Adipocyte (in vitro differentiated cells): ENCODE measurements around the gene KIAA0408.
"Not testable (repeated sequence)": the region's sequence is repeated elsewhere in the genome, so short reads cannot be mapped to it uniquely, and the experiment has no call there.

Experiments used
- DNase-seq: peaks from one replicate; pipeline ENCODE4 v3.0.0-alpha.2; 2015; ENCODE audit warnings: low read depth
- H3K27me3 ChIP-seq: replicated peaks from 2 replicates; pipeline ENCODE4 v1.7.0; 2013; ENCODE audit warnings: mild to moderate bottlenecking, low read length, moderate library complexity; ENCODE audit not compliant: control insufficient read depth, insufficient read depth
- H3K36me3 ChIP-seq: 2 replicates; pipeline ENCODE4 v1.7.0; 2013; ENCODE audit warnings: low read length, mild to moderate bottlenecking, moderate library complexity; ENCODE audit not compliant: control insufficient read depth, insufficient read depth, severe bottlenecking
- H3K4me1 ChIP-seq: 2 replicates; pipeline ENCODE4 v1.7.0; 2013; ENCODE audit warnings: mild to moderate bottlenecking, low read length, moderate library complexity; ENCODE audit not compliant: control insufficient read depth, insufficient read depth
- H3K4me3 ChIP-seq: 2 replicates; pipeline ENCODE4 v1.7.0; 2013; ENCODE audit warnings: mild to moderate bottlenecking, low read length, moderate library complexity
- H3K9ac ChIP-seq: 2 replicates; pipeline ENCODE4 v1.7.0; 2013; ENCODE audit warnings: mild to moderate bottlenecking, low read length, moderate library complexity
- H3K9me3 ChIP-seq: 2 replicates; pipeline ENCODE4 v1.7.0; 2013; ENCODE audit warnings: mild to moderate bottlenecking, low read length, moderate library complexity; ENCODE audit not compliant: control insufficient read depth

The KIAA0408 gene

GRCh38 chr6:127441881-127442280 is 17.3 kb downstream of the KIAA0408 start:
- no peak overlapping the region for H3K9ac ChIP-seq
- H3K27me3 ChIP-seq = no peaks in the 10 kb centered on the region
- peaks cover 16% of the 10 kb centered on the region for H3K36me3 ChIP-seq
- H3K4me3 ChIP-seq = no peak overlapping the region
- no peaks in the 10 kb centered on the region for H3K9me3 ChIP-seq
- peaks cover 5% of the 10 kb centered on the region for H3K4me1 ChIP-seq
- no peak for DNase-seq

- Histone ChIP-seq H3K9ac (no peak overlapping the region), H3K4me1 (no peaks in the 10 kb centered on the region), H3K36me3 (peaks cover 12% of the 10 kb centered on the region), H3K27me3 (no peaks in the 10 kb centered on the region), H3K4me3 (no peak overlapping the region), H3K9me3 (no peaks in the 10 kb centered on the region)
- no peak for DNase-seq
Observed at GRCh38 chr6:127439718-127440117, 19.5 kb downstream of the KIAA0408 start.

- H3K9me3 ChIP-seq = no peaks in the 10 kb centered on the region
- H3K27me3 ChIP-seq = no peaks in the 10 kb centered on the region
- H3K36me3 ChIP-seq = no peaks in the 10 kb centered on the region
- H3K9ac ChIP-seq = no peak overlapping the region
- no peaks in the 10 kb centered on the region for H3K4me1 ChIP-seq
- no peak overlapping the region for H3K4me3 ChIP-seq
- DNase-seq = no peak
Observed at GRCh38 chr6:127436578-127437110, 22.5 kb downstream of the KIAA0408 start.

GRCh38 chr6:127435626-127436220 is 23.5 kb downstream of the KIAA0408 start:
- no peak for DNase-seq
- Histone ChIP-seq H3K27me3 (no peaks in the 10 kb centered on the region), H3K4me3 (no peak overlapping the region), H3K9ac (no peak overlapping the region), H3K9me3 (no peaks in the 10 kb centered on the region), H3K36me3 (no peaks in the 10 kb centered on the region), H3K4me1 (no peaks in the 10 kb centered on the region)

GRCh38 chr6:127434651-127435050 is 24.5 kb downstream of the KIAA0408 start:
- no peak overlapping the region for H3K4me3 ChIP-seq
- no peaks in the 10 kb centered on the region for H3K27me3 ChIP-seq
- H3K9ac ChIP-seq = no peak overlapping the region
- H3K36me3 ChIP-seq = no peaks in the 10 kb centered on the region
- no peaks in the 10 kb centered on the region for H3K9me3 ChIP-seq
- no peak for DNase-seq
- no peaks in the 10 kb centered on the region for H3K4me1 ChIP-seq

- not testable (repeated sequence) for H3K4me3 ChIP-seq, H3K9me3 ChIP-seq, H3K4me1 ChIP-seq, H3K9ac ChIP-seq, H3K36me3 ChIP-seq, H3K27me3 ChIP-seq, DNase-seq
Observed at GRCh38 chr6:127428562-127428961, 30.6 kb downstream of the KIAA0408 start.

- Histone ChIP-seq H3K4me1 (peaks cover 6% of the 10 kb centered on the region), H3K9me3 (no peaks in the 10 kb centered on the region), H3K4me3 (no peak overlapping the region), H3K9ac (no peak overlapping the region), H3K36me3 (no peaks in the 10 kb centered on the region), H3K27me3 (no peaks in the 10 kb centered on the region)
- no peak for DNase-seq
Observed at GRCh38 chr6:127423921-127424320, 35.3 kb downstream of the KIAA0408 start.

- peak overlapping the region; percentile 19 for H3K9ac ChIP-seq
- not testable (repeated sequence) for DNase-seq, H3K4me1 ChIP-seq, H3K36me3 ChIP-seq, H3K9me3 ChIP-seq, H3K27me3 ChIP-seq, H3K4me3 ChIP-seq
Observed at GRCh38 chr6:127421164-127421563, 38.0 kb downstream of the KIAA0408 start.

GRCh38 chr6:127420556-127420955 is 38.6 kb downstream of the KIAA0408 start:
- Histone ChIP-seq H3K27me3 (no peaks in the 10 kb centered on the region), H3K4me1 (peaks cover 6% of the 10 kb centered on the region), H3K9ac (peak overlapping the region; percentile 19), H3K36me3 (no peaks in the 10 kb centered on the region), H3K4me3 (no peak overlapping the region), H3K9me3 (no peaks in the 10 kb centered on the region)
- DNase-seq = peak; percentile 94

GRCh38 chr6:127415096-127415495 is 44.1 kb downstream of the KIAA0408 start:
- H3K9me3 ChIP-seq = no peaks in the 10 kb centered on the region
- DNase-seq = no peak
- no peaks in the 10 kb centered on the region for H3K4me1 ChIP-seq
- no peak overlapping the region for H3K4me3 ChIP-seq
- no peaks in the 10 kb centered on the region for H3K36me3 ChIP-seq
- no peaks in the 10 kb centered on the region for H3K27me3 ChIP-seq
- H3K9ac ChIP-seq = no peak overlapping the region

GRCh38 chr6:127413123-127413522 is 46.1 kb downstream of the KIAA0408 start:
- H3K4me3 ChIP-seq, DNase-seq, H3K9me3 ChIP-seq, H3K27me3 ChIP-seq, H3K9ac ChIP-seq, H3K4me1 ChIP-seq, H3K36me3 ChIP-seq: not testable (repeated sequence)

GRCh38 chr6:127412016-127412415 is 47.2 kb downstream of the KIAA0408 start:
- DNase-seq, H3K9ac ChIP-seq, H3K9me3 ChIP-seq, H3K27me3 ChIP-seq, H3K4me1 ChIP-seq, H3K36me3 ChIP-seq, H3K4me3 ChIP-seq: not testable (repeated sequence)
